Prostate gland (tissue), 2 donors: ENCODE measurements around the gene MAP7D1. TPM values are rescaled to one million over a fixed set of nuclear protein-coding genes. Genes with fewer than 3 reads are reported as not detected.

Experiments
- DNase-seq: peaks from one replicate; pipeline ENCODE4 v3.0.0-alpha.2; 2019; ENCODE audit warnings: low spot score
- H3K27ac ChIP-seq, 2 donors: fragments of 200-600 bp; sonication (generic); 2 replicates each; pipeline ENCODE4 v1.5.1; 2017 to 2019
- H3K27me3 ChIP-seq: fragments of 200-600 bp; sonication (generic); replicated peaks from 2 replicates; pipeline ENCODE4 v1.5.1; 2019; ENCODE audit not compliant: insufficient read depth
- H3K36me3 ChIP-seq, 2 donors: fragments of 200-600 bp; sonication (generic); 1 replicate in 1 of 2; 2 replicates in 1 of 2; pipeline versions ENCODE4 v1.5.1 to v1.8.1; 2017 to 2019
- H3K4me1 ChIP-seq: fragments of 200-600 bp; sonication (generic); replicated peaks from 2 replicates; pipeline ENCODE4 v1.5.1; 2019
- H3K4me3 ChIP-seq, 2 donors: fragments of 200-600 bp; sonication (generic); 2 replicates each; pipeline ENCODE4 v1.5.1; 2017 to 2019
- H3K9me3 ChIP-seq: fragments of 200-600 bp; sonication (generic); 2 replicates; pipeline ENCODE4 v1.5.1; 2017
- CTCF ChIP-seq, 4 experiments: fragments of 200-600 bp in 2 of 4; fragments of 450-650 bp in 2 of 4; sonication (generic) in 2 of 4; IDR thresholded peaks; 1 replicate in 3 of 4; 2 replicates in 1 of 4; pipeline ENCODE4 v1.5.1; 2016 to 2019; ENCODE audit warnings: antibody characterized with exemption in 4 of 4, mild to moderate bottlenecking in 2 of 4, moderate library complexity in 2 of 4
- POLR2A ChIP-seq: fragments of 450-650 bp; IDR thresholded peaks from one replicate; pipeline ENCODE4 v1.6.1; 2016; ENCODE audit warnings: antibody characterized with exemption, mild to moderate bottlenecking
- POLR2AphosphoS5 ChIP-seq: sonication (generic); formaldehyde crosslinking; IDR thresholded peaks from one replicate; pipeline ENCODE4 v1.6.1; 2017; ENCODE audit warnings: antibody characterized with exemption
- WGBS: methylation state at CpG from one replicate; pipeline ENCODE4 v1.1.5; 2018; 5-methylcytosine and 5-hydroxymethylcytosine counted together
- intact Hi-C: fragments of 100-400 bp; cut with DNase I; formaldehyde crosslinking; loops from one replicate; pipeline ENCODE4 v1.14.2; 2022
- total RNA-seq, 2 donors: library from RNA; depleted of rRNA; stranded (reverse); fragments of >200 nt; gene quantifications; one replicate each; pipeline ENCODE4 v1.1.0, GENCODE V29; 2016

The MAP7D1 gene
- total RNA-seq, 2 donors from 2014 or later: 97.3 to 132 TPM

GRCh38 chr1:36168514-36168913 lies 12.6 kb downstream of the MAP7D1 start:
- Histone ChIP-seq H3K27me3 (no peaks in the 10 kb centered on the region), H3K36me3 (peaks cover 11 to 21% of the 10 kb centered on the region in 2 donors), H3K27ac (no peak overlapping the region), H3K4me3 (no peak overlapping the region), H3K9me3 (no peaks in the 10 kb centered on the region), H3K4me1 (peaks cover 4% of the 10 kb centered on the region)
- TF ChIP-seq POLR2AphosphoS5: no peak
- no peak for TF ChIP-seq CTCF (IDR thresholded peaks at IDR 0.05)
- intact Hi-C loops: no loop called here
- WGBS: 84% methylated on average over 3 of the region's 3 CpGs
- no peak for DNase-seq

GRCh38 chr1:36170643-36171412 lies 14.9 kb downstream of the MAP7D1 start:
- Histone ChIP-seq H3K4me1 (no peaks in the 10 kb centered on the region), H3K27ac (no peak overlapping the region), H3K27me3 (no peaks in the 10 kb centered on the region), H3K36me3 (peaks cover 15 to 21% of the 10 kb centered on the region in 2 donors), H3K4me3 (no peak overlapping the region), H3K9me3 (no peaks in the 10 kb centered on the region)
- intact Hi-C loops: no loop called here
- no peak for TF ChIP-seq CTCF (IDR thresholded peaks at IDR 0.05)
- no peak for TF ChIP-seq POLR2A
- TF ChIP-seq POLR2AphosphoS5: no peak
- no peak for DNase-seq
- 85% methylated on average over 12 of the region's 12 CpGs for WGBS

- no peak overlapping the region for H3K4me3 ChIP-seq
- intact Hi-C loops: no loop called here
- DNase-seq: no peak
- no peak overlapping the region for H3K27ac ChIP-seq
- 93% methylated on average over 21 of the region's 21 CpGs for WGBS
- no peak for TF ChIP-seq CTCF (IDR thresholded peaks at IDR 0.05)
- TF ChIP-seq POLR2A: no peak
- TF ChIP-seq POLR2AphosphoS5: no peak
- peaks cover 17 to 32% of the 10 kb centered on the region in 2 donors for H3K36me3 ChIP-seq
- no peaks in the 10 kb centered on the region for H3K4me1 ChIP-seq
- H3K9me3 ChIP-seq: no peaks in the 10 kb centered on the region
- H3K27me3 ChIP-seq: no peaks in the 10 kb centered on the region
These were observed 16.2 kb downstream of the MAP7D1 start for GRCh38 chr1:36172017-36172747.

GRCh38 chr1:36172983-36173382 lies 17.0 kb downstream of the MAP7D1 start:
- H3K27me3 ChIP-seq: no peaks in the 10 kb centered on the region
- H3K4me1 ChIP-seq: no peaks in the 10 kb centered on the region
- intact Hi-C loops: no loop called here
- no peak for TF ChIP-seq POLR2AphosphoS5
- no peak for TF ChIP-seq CTCF (IDR thresholded peaks at IDR 0.05)
- no peak for TF ChIP-seq POLR2A
- no peak for DNase-seq
- peaks cover 23 to 35% of the 10 kb centered on the region in 2 donors for H3K36me3 ChIP-seq
- H3K9me3 ChIP-seq: no peaks in the 10 kb centered on the region
- H3K4me3 ChIP-seq: no peak overlapping the region
- H3K27ac ChIP-seq: no peak overlapping the region
- WGBS: 83% methylated on average over 2 of the region's 2 CpGs
